Adipose tissue (tissue), 3 donors: ENCODE data around the gene DDX10. TPM values are rescaled to one million over a fixed set of nuclear protein-coding genes. Genes with fewer than 3 reads are reported as not detected.

ENCODE experiments used
- H3K27ac ChIP-seq: one replicate; pipeline ENCODE4 v1.5.1; 2013; ENCODE audit warnings: low read depth, low read length
- WGBS, 3 donors: extraction: QIAGEN DNeasy Blood & Tissue Kit; methylation state at CpG; one replicate each; pipeline ENCODE4 v1.1.7; 2013; 5-methylcytosine and 5-hydroxymethylcytosine counted together
- polyA plus RNA-seq, 3 donors: library from polyadenylated mRNA; stranded (reverse); fragments of 200-250 nt; gene quantifications; one replicate each; pipeline ENCODE4 v1.2.3, GENCODE V29; 2013
- donor health status: healthy with polysubstance abuse.
- donor health status: Bipolar disorder and iron deficiency.
- donor health status: healthy.

DDX10 gene
- polyA plus RNA-seq, 3 donors = 12.3 to 28.9 (median 13.0) TPM

- H3K27ac ChIP-seq = no peak overlapping the region
These were observed 302.1 kb downstream of the DDX10 start for GRCh38 chr11:108966978-108967377.

DNA sequence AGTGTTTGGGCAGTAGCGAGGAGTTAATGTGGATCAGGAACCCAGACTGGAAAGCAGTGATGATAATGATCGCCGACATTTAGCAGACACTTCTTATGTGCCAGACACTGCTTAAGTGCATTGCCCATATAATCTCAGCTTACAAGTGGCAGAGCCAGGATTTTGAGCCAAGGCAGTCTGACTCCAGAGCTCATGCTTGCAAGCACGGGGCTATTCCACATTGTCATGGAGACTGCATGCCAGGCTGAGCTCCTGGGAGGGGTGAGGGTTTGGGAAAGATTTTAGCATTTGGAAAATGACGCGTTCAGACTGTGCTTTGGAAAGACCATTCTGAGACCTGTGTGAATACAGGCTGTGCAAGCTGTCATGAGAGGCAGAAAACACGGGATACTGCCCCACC lies 302.7 kb downstream of the DDX10 start:
- H3K27ac ChIP-seq = no peak overlapping the region
- 68 to 70% (median 69%) methylated on average over 7 of the region's 7 CpGs for WGBS, 3 donors

More at GRCh38 chr11:108966978-108967377, 302.1 kb downstream of the DDX10 start:
- WGBS, 3 donors = 24 to 47% (median 42%) methylated on average over 3 of the region's 3 CpGs

- WGBS, 3 donors = 88 to 93% (median 90%) methylated on average over 6 of the region's 6 CpGs
- no peak overlapping the region for H3K27ac ChIP-seq
These were observed 305.5 kb downstream of the DDX10 start for GRCh38 chr11:108970221-108970991.

- no peak overlapping the region for H3K27ac ChIP-seq
- 83 to 87% (median 84%) methylated on average over 12 of the region's 12 CpGs for WGBS, 3 donors
These were observed 308.7 kb downstream of the DDX10 start for GRCh38 chr11:108973402-108974162.

DNA sequence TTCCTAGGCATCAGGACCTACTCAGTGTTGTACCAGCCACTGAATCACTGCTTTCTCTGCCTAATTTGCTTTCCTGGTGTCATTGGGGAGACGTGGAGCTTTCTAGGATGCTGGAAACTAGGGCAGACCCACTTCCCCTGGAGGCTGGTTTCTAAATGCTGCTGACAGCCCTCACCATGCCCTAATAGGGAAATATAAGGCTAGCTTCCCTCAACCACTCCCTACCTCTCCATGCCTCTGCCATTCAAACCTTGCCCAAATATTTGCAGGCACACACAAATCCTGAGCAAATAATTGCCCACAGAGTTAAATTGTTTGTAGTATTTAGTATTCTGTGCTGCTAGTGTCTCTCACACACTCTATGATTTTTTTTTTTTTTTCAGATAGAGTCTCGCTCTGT lies 310.2 kb downstream of the DDX10 start:
- 60 to 79% (median 78%) methylated on average over 2 of the region's 2 CpGs for WGBS, 3 donors
- no peak overlapping the region for H3K27ac ChIP-seq

DNA sequence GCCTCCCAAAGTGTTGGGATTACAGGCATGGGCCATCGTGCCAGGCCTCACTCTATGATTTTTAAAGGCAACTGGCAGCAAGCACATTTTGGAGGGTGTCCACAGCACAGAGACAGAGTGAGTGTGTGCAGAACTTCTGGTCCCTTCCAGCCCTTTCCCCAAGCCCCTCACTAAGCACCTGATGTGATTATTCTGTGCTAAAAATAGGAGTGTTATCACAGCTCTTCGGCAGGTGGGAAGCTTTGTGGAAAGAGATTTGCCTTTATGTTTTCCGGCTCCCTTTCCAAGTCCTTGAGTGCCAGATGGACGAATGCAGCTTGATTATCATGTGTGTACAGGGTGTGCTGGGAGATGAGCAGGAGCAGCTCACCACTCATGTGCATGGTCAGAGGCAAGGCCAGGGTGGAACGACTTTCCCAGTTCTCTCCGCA lies 310.8 kb downstream of the DDX10 start:
- 48 to 75% (median 74%) methylated on average over 6 of the region's 6 CpGs for WGBS, 3 donors
- no peak overlapping the region for H3K27ac ChIP-seq

DNA sequence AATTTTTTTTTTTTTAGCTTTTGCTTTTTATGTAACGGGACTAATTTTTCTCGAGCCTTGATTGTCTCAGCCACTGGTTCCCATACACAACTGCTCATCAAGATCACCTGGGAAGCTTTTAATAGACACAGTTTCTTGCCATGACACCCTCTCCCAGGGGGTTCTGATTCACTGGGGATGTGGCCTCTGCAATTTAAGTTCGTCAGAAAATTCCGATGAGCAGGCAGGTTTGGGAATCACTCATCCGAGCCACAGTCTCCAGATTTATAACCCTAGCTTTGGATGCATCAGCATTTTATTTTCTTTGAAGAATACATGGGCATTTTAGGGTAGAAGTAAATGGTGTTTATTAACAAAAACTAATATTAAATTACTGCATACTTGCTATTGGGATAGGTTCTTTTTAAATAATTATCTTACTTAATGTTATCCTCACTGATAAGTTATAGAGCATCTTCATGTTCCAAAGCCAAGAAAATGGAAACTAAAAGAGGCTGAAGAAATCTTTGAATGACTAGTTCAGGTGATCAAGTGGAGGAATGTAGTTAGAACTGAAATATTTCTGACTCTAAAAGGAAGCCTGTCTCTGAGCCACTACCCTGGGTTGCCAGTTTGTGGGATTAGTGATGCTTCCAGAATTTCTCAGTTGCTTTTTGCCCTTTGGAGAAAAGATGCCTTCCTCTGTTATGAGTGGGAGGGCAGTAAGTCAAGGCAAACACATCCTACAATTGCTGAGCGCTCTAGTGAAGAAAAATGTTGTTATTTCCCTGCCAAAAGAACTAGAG lies 319.0 kb downstream of the DDX10 start:
- no peak overlapping the region for H3K27ac ChIP-seq
- WGBS, 3 donors = 66 to 85% (median 70%) methylated on average over 6 of the region's 6 CpGs

- no peak overlapping the region for H3K27ac ChIP-seq
These were observed 319.7 kb downstream of the DDX10 start for GRCh38 chr11:108984523-108984922.

DNA sequence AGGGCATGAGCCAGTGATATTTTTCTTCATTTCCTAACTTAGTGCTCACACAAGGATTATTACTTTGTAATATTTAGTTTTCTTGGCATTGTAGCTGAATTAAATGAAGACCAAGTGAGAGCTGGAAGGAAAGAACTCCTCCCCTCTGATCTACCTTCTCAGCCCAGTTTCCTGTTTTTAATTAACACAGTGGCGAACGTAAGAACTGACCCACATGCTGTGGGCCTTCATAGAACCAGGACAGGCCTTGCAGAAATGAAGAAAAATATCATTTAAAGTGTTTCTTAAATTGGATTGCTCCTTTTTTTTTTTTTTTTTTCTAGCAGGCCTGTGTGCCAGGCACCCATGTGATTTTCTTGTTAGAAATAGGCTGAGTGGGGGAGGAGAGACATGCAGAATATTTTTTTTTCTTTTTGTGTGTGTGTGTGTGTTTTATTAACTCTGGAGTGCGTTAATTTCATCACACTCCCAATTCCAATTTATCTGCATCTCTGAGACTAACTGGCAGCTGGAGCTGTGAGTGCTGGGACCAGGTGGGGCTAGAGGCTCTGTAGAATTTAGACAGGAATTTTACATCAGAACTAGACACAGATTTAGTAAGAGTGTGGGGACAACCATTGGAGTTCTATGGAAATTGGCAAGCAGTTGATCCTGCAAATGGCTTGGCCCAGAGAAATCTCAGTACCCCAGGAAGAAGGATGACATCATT lies 320.5 kb downstream of the DDX10 start:
- WGBS, 3 donors = 53 to 65% (median 57%) methylated on average over 3 of the region's 3 CpGs

GRCh38 chr11:108985945-108986279 lies 321.0 kb downstream of the DDX10 start:
- 83 to 93% (median 93%) methylated on average over 1 of the region's 1 CpG for WGBS, 3 donors
- no peak overlapping the region for H3K27ac ChIP-seq

More for the DNA sequence above, 320.5 kb downstream of the DDX10 start:
- no peak overlapping the region for H3K27ac ChIP-seq

Other genes with a start within 250 kb of the DDX10 start
- under 1 TPM; 0.33 to 0.64 (median 0.56) TPM for gene C11orf65, start 197.5 kb upstream of the DDX10 start, polyA plus RNA-seq
- 10 to 100 TPM in 2 of 3 donors, 1 to 10 TPM in 1; 3.5 to 25.9 (median 12.7) TPM for gene POGLUT3, start 166.7 kb upstream of the DDX10 start, polyA plus RNA-seq
- gene EXPH5, start 71.3 kb upstream of the DDX10 start, polyA plus RNA-seq = under 1 TPM in 2 of 3 donors, not detected in 1; 0.12 to 0.28 TPM